ENCODE results near the gene ILF2.
"Not testable (repeated sequence)": the region's sequence is repeated elsewhere in the genome, so short reads cannot be mapped to it uniquely, and the experiment has no call there.

The ILF2 gene

DNA sequence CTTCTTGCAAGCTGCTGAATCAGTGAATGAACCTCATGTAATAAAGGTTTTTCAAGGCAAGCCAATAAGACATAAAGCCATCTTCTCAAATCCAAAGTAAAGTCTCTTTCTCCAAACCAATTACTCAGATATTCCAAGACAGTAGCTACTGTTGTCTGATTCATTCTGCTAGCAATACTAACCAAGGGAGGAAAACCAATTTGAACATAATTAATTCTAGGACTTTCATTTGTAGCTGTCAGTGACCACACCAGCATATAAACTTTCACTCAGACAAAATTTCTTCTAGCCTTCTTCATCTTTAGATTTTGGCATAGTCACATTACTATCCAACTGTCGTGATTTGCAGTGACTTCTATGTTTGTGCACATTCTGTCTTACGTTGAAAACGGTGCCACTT is 46.5 kb upstream of the ILF2 start:
- Histone ChIP-seq H3K27ac (ENCODE audit: extremely low read depth, low read depth, low read length) (no peak overlapping the region), H3K9me3 (ENCODE audit: control insufficient read depth, insufficient read depth, low read depth, low read length) (no peaks in the 10 kb centered on the region), H3K36me3 (ENCODE audit: control insufficient read depth in 2 of 2, insufficient read depth in 1 of 2, low read length in 2 of 2) (no peaks in the 10 kb centered on the region), H3K4me3 (ENCODE audit: low read depth, low read length) (no peak overlapping the region), H3K4me1 (ENCODE audit: control insufficient read depth, insufficient read depth, low read length) (no peaks in the 10 kb centered on the region)
- TF ChIP-seq ZNF558 (tag by site-specific recombination; IDR thresholded peaks at IDR 0.05) = no peak
- peak; percentile 58; the same call in 1 of the 2 replicates for TF ChIP-seq PRDM1 (tag by site-specific recombination; IDR thresholded peaks at IDR 0.05)
- CTCF ChIA-PET = no interaction called here
- POLR2A ChIA-PET = no interaction called here

DNA sequence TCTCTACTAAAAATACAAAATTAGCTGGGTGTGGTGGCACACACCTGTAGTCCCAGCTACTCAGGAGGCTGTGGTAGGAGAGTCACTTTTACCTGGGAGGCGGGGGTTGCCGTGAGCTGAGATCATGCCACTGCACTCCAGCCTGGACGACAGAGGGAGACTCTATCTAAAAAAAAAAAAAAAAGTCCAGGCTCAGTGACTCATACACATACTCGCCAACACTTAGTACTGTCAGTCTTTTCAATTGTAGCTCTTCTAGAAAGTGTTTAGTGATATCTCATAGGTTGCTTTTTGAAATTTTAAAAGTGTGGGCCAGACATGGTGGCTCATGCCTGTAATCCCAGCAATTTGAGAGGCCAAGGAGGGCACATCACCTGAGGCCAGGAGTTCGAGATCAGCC is 45.4 kb upstream of the ILF2 start:
- H3K27ac ChIP-seq (ENCODE audit: extremely low read depth, low read depth, low read length); H3K4me3 ChIP-seq (ENCODE audit: low read depth, low read length); H3K36me3 ChIP-seq (ENCODE audit: control insufficient read depth in 2 of 2, insufficient read depth in 1 of 2, low read length in 2 of 2); H3K4me1 ChIP-seq (ENCODE audit: control insufficient read depth, insufficient read depth, low read length); H3K9me3 ChIP-seq (ENCODE audit: control insufficient read depth, insufficient read depth, low read depth, low read length); CTCF ChIA-PET: not testable (repeated sequence)
- TF ChIP-seq ZNF184 (tag by site-specific recombination; IDR thresholded peaks at IDR 0.05) = peak; percentile 98
- POLR2A ChIA-PET = interaction anchor here (1.0 kb wide), 1 partner anchor 18 kb away, joined by 3 read pairs; no protein-coding TSS in a partner anchor

DNA sequence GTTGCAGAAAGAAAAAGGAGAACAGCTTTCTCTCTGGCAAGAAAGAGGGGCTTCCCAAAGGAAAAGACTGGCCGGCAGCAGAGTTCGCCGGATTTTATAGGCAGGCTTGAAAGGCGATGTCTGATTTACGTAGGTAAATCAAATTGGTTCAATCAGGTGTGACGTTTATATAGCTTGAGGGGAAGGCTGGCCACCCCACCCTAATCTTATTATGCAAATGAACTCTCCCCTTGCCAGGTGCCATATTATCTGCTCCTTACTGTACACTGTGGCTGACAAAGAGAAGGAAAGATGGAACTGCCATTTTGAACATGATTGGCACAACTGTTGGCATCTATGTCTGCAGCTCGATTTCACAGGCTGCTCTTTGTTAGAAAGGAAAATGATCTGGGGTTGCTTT is 40.2 kb upstream of the ILF2 start:
- Histone ChIP-seq H3K27ac (ENCODE audit: extremely low read depth, low read depth, low read length) (no peak overlapping the region), H3K4me3 (ENCODE audit: low read depth, low read length) (no peak overlapping the region), H3K36me3 (ENCODE audit: control insufficient read depth in 2 of 2, insufficient read depth in 1 of 2, low read length in 2 of 2) (no peaks in the 10 kb centered on the region), H3K9me3 (ENCODE audit: control insufficient read depth, insufficient read depth, low read depth, low read length) (no peaks in the 10 kb centered on the region), H3K4me1 (ENCODE audit: control insufficient read depth, insufficient read depth, low read length) (no peaks in the 10 kb centered on the region)
- ChIA-PET POLR2A (no interaction called here), CTCF (interaction anchor here (1.7 kb wide), 1 partner anchor 83 kb away, joined by 4 read pairs; the partner anchor contains the start of gene S100A1)
- TF ChIP-seq ZBTB17 (tag by site-specific recombination; IDR thresholded peaks at IDR 0.05) = peak; percentile 44; the same call in 1 of the 2 replicates
- TF ChIP-seq, protein P1, sequence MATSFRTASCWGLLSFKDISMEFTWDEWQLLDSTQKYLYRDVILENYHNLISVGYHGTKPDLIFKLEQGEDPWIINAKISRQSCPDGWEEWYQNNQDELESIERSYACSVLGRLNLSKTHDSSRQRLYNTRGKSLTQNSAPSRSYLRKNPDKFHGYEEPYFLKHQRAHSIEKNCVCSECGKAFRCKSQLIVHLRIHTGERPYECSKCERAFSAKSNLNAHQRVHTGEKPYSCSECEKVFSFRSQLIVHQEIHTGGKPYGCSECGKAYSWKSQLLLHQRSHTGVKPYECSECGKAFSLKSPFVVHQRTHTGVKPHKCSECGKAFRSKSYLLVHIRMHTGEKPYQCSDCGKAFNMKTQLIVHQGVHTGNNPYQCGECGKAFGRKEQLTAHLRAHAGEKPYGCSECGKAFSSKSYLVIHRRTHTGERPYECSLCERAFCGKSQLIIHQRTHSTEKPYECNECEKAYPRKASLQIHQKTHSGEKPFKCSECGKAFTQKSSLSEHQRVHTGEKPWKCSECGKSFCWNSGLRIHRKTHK (tag by site-specific recombination; IDR thresholded peaks at IDR 0.05) = no peak

DNA sequence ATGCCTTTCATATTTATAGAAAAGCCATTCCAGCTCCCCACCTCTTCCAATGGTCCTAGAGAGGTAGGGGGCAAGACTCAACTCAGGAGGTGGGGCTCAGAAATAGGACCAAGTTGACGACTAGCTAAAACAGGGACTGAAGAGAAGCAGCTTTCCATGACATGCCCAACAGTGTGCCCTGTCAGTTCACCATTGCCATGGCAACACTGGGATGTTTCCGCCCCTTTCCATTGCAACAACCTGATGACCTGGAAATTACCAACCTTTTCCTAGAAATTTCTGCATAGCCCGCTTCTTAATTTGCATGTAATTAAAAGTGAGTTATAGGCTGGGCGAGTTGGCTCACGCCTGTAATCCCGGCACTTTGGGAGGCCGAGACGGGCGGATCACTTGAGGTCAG is 34.7 kb upstream of the ILF2 start:
- no peak overlapping the region for H3K27ac ChIP-seq (ENCODE audit: extremely low read depth, low read depth, low read length)
- H3K36me3 ChIP-seq (ENCODE audit: control insufficient read depth in 2 of 2, insufficient read depth in 1 of 2, low read length in 2 of 2) = no peaks in the 10 kb centered on the region
- TF ChIP-seq ZNF747 (tag by site-specific recombination; IDR thresholded peaks at IDR 0.05) (no peak), ZNF843 (tag by site-specific recombination; IDR thresholded peaks at IDR 0.05) (no peak), ZNF133 (tag by site-specific recombination; IDR thresholded peaks at IDR 0.05) (no peak), SALL2 (tag by site-specific recombination; IDR thresholded peaks at IDR 0.05; ENCODE audit: borderline replicate concordance) (no peak), ZNF830 (tag by site-specific recombination; IDR thresholded peaks at IDR 0.05; ENCODE audit: low read depth) (no peak)
- H3K4me1 ChIP-seq (ENCODE audit: control insufficient read depth, insufficient read depth, low read length) = no peaks in the 10 kb centered on the region
- no peak overlapping the region for H3K4me3 ChIP-seq (ENCODE audit: low read depth, low read length)
- no peaks in the 10 kb centered on the region for H3K9me3 ChIP-seq (ENCODE audit: control insufficient read depth, insufficient read depth, low read depth, low read length)
- ChIA-PET CTCF (interaction anchor here (1.2 kb wide), 1 partner anchor 14 kb away, joined by 3 read pairs; no protein-coding TSS in a partner anchor), POLR2A (no interaction called here)

DNA sequence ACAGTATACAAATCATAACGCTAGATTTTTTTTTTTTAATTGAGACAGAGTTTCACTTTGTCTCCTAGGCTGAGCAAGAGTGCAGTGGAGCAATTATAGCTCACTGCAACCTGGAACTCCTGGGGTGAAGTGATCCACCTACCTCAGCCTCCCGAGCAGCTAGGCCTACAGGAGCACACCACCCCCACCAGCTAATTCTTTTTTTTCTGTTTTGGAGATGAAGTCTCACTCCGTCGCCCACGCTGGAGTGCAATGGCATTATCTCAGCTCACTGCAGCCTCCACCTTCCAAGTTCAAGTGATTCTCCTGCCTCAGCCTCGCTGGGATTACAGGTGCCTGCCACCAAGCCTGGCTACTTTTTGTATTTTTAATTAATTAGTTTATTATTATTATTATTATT is 29.0 kb upstream of the ILF2 start:
- Histone ChIP-seq H3K36me3 (ENCODE audit: control insufficient read depth in 2 of 2, insufficient read depth in 1 of 2, low read length in 2 of 2) (no peaks in the 10 kb centered on the region), H3K4me1 (ENCODE audit: control insufficient read depth, insufficient read depth, low read length) (no peaks in the 10 kb centered on the region), H3K27ac (ENCODE audit: extremely low read depth, low read depth, low read length) (no peak overlapping the region), H3K4me3 (ENCODE audit: low read depth, low read length) (no peak overlapping the region), H3K9me3 (ENCODE audit: control insufficient read depth, insufficient read depth, low read depth, low read length) (no peaks in the 10 kb centered on the region)
- peak; percentile 75 for TF ChIP-seq EGR2 (tag by site-specific recombination; IDR thresholded peaks at IDR 0.05; ENCODE audit: low read depth)
- TF ChIP-seq ZNF837 (tag by site-specific recombination; IDR thresholded peaks at IDR 0.05) = no peak
- TF ChIP-seq ZFHX2 (tag by site-specific recombination; conservative IDR thresholded peaks at IDR 0.05) = peak; percentile 71
- POLR2A ChIA-PET = interaction anchor here (1.0 kb wide), 1 partner anchor 28 kb away, joined by 4 read pairs; the partner anchor contains the start of gene INTS3
- CTCF ChIA-PET = no interaction called here
